Measurements from ENCODE around the gene KLF11. TPM values are rescaled to one million over a fixed set of nuclear protein-coding genes. Genes with fewer than 3 reads are reported as not detected.

Gene KLF11
- total RNA-seq, 4 donors from 2014 or later, result 48.6 to 81.6 (median 58.8) TPM

DNA sequence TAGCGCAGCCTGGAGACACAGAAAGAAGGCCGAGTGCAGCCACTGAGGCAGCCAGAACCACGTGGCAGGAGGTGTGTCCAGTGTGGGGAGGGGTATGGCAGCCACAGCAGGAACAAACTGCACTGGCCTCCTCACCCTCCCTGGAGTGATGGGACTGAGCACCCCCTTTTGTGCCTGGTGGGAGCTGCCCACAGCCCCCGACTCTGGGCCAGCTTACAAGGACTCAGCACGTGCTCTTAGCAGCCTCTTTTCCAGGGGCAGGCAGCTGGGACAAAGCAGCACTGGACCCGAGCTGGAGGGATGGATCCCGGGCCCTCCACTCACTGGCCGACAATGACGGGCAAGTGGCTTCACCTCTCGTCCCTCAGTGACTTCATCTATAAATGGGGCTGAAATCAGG is 5.2 kb upstream of the KLF11 start:
- H3K4me1 ChIP-seq, result peaks cover 65% of the 10 kb centered on the region
- no peaks in the 10 kb centered on the region for H3K36me3 ChIP-seq
- H3K27ac ChIP-seq, result no peak overlapping the region

DNA sequence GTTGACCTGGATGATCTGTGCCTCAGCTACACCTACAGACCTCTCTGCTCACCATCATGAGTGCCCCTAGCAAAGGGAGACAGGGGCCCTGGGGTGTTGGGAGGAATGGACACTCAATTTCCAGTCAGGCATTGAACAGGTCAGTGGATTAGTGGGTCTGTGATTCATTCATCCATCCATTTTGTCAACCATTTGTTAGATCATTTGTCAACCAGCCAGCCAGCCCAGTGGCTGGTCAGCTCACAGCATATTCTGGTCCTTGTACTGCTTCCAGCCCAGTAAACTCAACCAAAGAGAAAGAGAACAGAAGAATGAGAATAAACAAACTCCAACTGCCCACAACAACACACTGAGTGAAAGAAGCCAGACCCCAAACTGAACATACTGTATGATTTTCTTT is 4.6 kb upstream of the KLF11 start:
- H3K27ac ChIP-seq, result no peak overlapping the region
- no peaks in the 10 kb centered on the region for H3K36me3 ChIP-seq
- no peak for DNase-seq (ENCODE audit: low spot score in 2 of 2)
- H3K4me1 ChIP-seq, result peaks cover 65% of the 10 kb centered on the region
- H3K4me3 ChIP-seq, result no peak overlapping the region
- no peak for TF ChIP-seq POLR2AphosphoS5 (IDR thresholded peaks at IDR 0.05)
- TF ChIP-seq EP300 (IDR thresholded peaks at IDR 0.05), result no peak
- no peak for TF ChIP-seq POLR2A (IDR thresholded peaks at IDR 0.05)
- H3K9me3 ChIP-seq, result no peaks in the 10 kb centered on the region
- no peaks in the 10 kb centered on the region for H3K27me3 ChIP-seq

More for the DNA sequence above, 5.2 kb upstream of the KLF11 start:
- Histone ChIP-seq H3K4me3 (no peak overlapping the region), H3K9me3 (no peaks in the 10 kb centered on the region), H3K27me3 (no peaks in the 10 kb centered on the region)
- 79% methylated on average over 7 of the region's 10 CpGs for WGBS
- no peak for DNase-seq (ENCODE audit: low spot score in 2 of 2)
- TF ChIP-seq CTCF (IDR thresholded peaks at IDR 0.05), result no peak
- TF ChIP-seq POLR2A (IDR thresholded peaks at IDR 0.05), result no peak
- no peak for TF ChIP-seq EP300 (IDR thresholded peaks at IDR 0.05)
- no peak for TF ChIP-seq POLR2AphosphoS5 (IDR thresholded peaks at IDR 0.05)

DNA sequence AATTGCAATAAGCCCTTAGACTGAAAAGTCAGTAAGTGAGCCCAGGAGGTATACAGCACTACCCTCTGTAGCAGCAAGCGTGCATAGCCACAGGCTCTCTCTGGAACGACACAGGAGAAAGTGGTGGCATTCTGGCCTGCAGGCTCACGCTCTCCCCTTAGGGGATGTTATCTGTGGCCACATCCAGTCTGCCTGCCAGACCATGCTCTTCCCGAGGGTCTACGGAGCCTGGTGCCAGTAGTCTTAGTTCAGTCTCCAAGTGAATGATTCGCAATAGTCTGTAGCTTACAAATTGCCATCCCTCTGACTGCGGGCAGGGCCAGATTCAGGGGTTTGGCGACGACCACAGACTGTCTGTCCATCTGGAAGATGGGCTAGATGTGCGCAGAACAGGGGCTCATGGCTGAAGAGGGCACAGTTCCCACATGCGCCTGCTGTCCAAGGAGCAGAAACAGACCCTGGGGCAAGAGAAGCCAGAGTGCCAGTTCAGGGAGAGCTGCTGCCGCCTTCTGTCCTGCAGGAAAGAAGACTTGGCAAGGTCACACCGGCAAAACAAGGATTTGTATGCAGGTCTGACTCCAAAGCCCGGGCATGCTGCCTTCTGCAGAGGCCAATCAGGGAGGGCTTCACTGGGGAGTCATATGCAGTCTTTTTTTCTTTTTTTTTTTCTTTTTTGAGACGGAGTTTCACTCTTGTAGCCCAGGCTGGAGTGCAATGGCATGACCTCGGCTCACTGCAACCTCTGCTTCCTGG is 3.5 kb upstream of the KLF11 start:
- peaks cover 74% of the 10 kb centered on the region for H3K4me1 ChIP-seq
- TF ChIP-seq EP300 (IDR thresholded peaks at IDR 0.05) (no peak), CTCF (IDR thresholded peaks at IDR 0.05) (no peak), POLR2AphosphoS5 (IDR thresholded peaks at IDR 0.05) (no peak), POLR2A (IDR thresholded peaks at IDR 0.05) (no peak)
- H3K36me3 ChIP-seq, result no peaks in the 10 kb centered on the region
- no peaks in the 10 kb centered on the region for H3K27me3 ChIP-seq
- no peak for DNase-seq (ENCODE audit: low spot score in 2 of 2)
- H3K27ac ChIP-seq, result peak overlapping the region; percentile 16
- no peak overlapping the region for H3K4me3 ChIP-seq
- no peaks in the 10 kb centered on the region for H3K9me3 ChIP-seq
- WGBS, result 48% methylated on average over 16 of the region's 16 CpGs

DNA sequence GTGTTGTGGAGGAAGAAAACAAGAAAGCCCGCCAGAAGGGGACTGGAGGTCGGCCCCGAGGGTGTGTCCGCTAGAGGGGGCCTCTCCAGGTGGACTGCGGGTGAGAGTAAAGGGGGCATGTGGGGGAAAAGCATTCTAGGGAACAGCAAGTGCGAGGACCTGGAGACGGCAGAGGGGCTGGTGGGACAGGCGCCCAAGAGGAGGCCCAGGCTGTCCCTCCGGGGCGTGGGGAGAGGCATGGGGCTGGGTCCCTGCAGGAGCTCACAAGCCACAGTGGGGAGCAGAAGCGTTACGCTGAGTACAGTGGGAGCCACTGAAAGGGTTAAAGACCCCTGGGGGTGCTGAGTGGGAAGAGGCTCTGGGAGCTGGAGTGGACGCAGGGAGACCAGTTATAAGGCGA is 1.6 kb upstream of the KLF11 start:
- WGBS, result 83% methylated on average over 14 of the region's 14 CpGs
- Histone ChIP-seq H3K36me3 (peaks cover 7% of the 10 kb centered on the region), H3K4me3 (peak overlapping the region; percentile 56), H3K27me3 (no peaks in the 10 kb centered on the region), H3K27ac (peak overlapping the region; percentile 89), H3K4me1 (peaks cover 76% of the 10 kb centered on the region), H3K9me3 (no peaks in the 10 kb centered on the region)
- DNase-seq (ENCODE audit: low spot score in 2 of 2), result no peak
- TF ChIP-seq EP300 (IDR thresholded peaks at IDR 0.05) (no peak), CTCF (IDR thresholded peaks at IDR 0.05) (no peak), POLR2AphosphoS5 (IDR thresholded peaks at IDR 0.05) (no peak), POLR2A (IDR thresholded peaks at IDR 0.05) (no peak)

DNA sequence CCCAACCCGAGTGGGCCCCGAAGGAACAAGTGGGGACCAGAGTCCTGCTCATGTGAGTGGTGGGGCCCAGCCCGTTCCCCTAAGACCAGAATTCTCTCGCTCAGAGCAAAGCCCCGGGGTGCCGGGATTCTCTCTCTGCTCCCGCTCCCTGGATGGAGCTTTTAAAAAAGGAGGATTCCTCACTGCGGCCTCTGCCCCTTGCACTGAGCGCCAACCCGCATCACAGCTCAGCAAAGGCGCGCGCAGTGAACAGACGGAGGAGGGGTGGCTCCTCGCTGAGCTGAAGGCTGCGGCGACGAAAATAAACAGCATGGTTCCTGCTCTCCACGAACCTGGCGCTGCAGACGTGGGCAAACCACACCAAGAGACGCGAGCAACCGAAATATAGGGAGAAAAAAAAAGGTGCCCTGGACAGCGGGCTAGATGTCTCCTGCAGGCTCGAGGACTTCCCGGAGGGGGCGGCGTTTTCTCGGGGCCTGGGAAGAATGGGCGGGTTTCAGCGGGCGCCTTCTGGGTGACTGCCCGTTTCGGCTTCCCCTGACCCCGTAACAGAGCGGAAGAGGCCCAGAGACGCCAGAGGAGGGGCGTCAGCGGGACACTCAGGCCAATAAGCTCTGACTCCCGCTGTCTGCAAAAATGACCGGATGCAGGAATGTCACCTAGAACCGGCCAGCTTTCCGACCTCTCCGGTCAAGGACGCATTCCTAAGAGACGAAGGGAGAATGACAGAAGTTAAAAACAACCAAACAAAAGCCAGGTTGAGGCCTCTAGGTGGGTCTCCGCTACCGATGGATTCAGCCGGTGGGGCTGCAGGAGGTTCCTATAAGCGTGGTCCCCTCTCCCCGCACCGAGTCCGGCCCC is 819 bp upstream of the KLF11 start:
- H3K27ac ChIP-seq, result peak overlapping the region; percentile 89
- no peaks in the 10 kb centered on the region for H3K9me3 ChIP-seq
- H3K27me3 ChIP-seq, result no peaks in the 10 kb centered on the region
- H3K36me3 ChIP-seq, result peaks cover 11% of the 10 kb centered on the region
- peak; percentile 90 to 92 for DNase-seq (ENCODE audit: low spot score in 2 of 2)
- H3K4me1 ChIP-seq, result peaks cover 74% of the 10 kb centered on the region
- H3K4me3 ChIP-seq, result peak overlapping the region; percentile 56
- TF ChIP-seq POLR2A (IDR thresholded peaks at IDR 0.05), result peak in 1 of 2 donors; percentile 50
- TF ChIP-seq EP300 (IDR thresholded peaks at IDR 0.05), result no peak
- no peak for TF ChIP-seq CTCF (IDR thresholded peaks at IDR 0.05)
- peak in 1 of 3 donors; percentile 63 for TF ChIP-seq POLR2AphosphoS5 (IDR thresholded peaks at IDR 0.05)
- whole genome bisulfite sequencing, result 20% methylated on average over 52 of the region's 54 CpGs

All from suprapubic skin (tissue), 4 donors.